ENCODE data around the gene NOL3. TPM values are rescaled to one million over a fixed set of nuclear protein-coding genes. Genes with fewer than 3 reads are reported as not detected.
A peak's percentile ranks its signal among the peaks of the same experiment; 100 is the strongest.

The NOL3 gene
- polyA plus RNA-seq, 3 donors = 2.7 to 17.0 (median 3.8) TPM

DNA sequence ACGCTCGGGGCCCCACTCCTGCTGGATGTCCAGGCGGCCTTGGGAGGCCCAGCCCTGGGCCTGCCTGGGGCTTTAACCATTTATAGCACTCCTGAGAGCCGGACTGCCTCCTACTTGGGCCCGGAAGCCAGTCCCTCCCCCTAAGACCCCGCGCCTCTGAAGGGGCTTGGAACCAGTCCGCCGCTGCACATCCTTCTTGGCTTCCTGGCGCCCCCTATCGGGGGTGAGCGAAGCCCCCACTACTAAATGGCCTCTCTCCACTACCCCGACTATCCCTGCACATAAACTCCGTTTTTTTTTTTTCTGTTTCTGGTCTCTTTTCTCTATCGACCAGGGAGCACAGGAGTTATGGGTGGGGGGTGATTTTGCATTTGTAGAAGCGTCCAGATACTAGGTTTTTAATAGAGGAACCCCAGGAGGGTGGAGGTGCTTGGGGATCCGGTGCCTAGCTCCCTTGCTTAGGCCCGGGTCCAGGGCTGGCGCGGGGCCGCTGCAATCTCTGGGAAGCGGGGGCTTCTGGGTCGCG, 633 bp upstream of the NOL3 start:
- Mint-ChIP-seq H3K4me3 (peak overlapping the region; percentile 81 to 94), H3K9me3 (peaks cover 0 to 14% (median 8%) of the 10 kb centered on the region in 7 donors), H3K4me1 (peaks cover 54% of the 10 kb centered on the region), H3K27me3 (ENCODE audit: low read depth in 3 of 3) (peaks cover 59 to 90% (median 74%) of the 10 kb centered on the region in 3 donors), H3K36me3 (peaks cover 18% of the 10 kb centered on the region in 2 donors), H3K27ac (peak overlapping the region; percentile 43 to 87 (median 82))
- Histone ChIP-seq H4K20me1 (ENCODE audit: insufficient read depth, low read length) (peaks cover 19% of the 10 kb centered on the region), H3K27ac (ENCODE audit: low read depth in 1 of 2, low read length in 2 of 2) (peak overlapping the region in 1 of 2 donors; percentile 72), H3K36me3 (replicated peaks in 1 of 2; ENCODE audit: control insufficient read depth in 1 of 2, insufficient read depth in 2 of 2, low read length in 2 of 2) (no peaks in the 10 kb centered on the region), H3K79me2 (ENCODE audit: insufficient read depth, low read length) (no peaks in the 10 kb centered on the region), H2AFZ (ENCODE audit: insufficient read depth, low read depth, low read length, poor library complexity, severe bottlenecking) (peak overlapping the region; percentile 61), H3K4me2 (replicated peaks; ENCODE audit: extremely low read depth, low read length, poor library complexity, severe bottlenecking) (peak overlapping the region; percentile 83), H3K9me3 (replicated peaks in 1 of 2; ENCODE audit: control insufficient read depth in 1 of 2, insufficient read depth in 1 of 2, low read length in 2 of 2) (peaks cover 0 to 17% of the 10 kb centered on the region in 2 donors), H3K9ac (ENCODE audit: insufficient read depth, low read length, poor library complexity, severe bottlenecking) (peak overlapping the region; percentile 1), H3K4me3 (replicated peaks in 1 of 3; ENCODE audit: low read depth in 2 of 3, low read length in 3 of 3) (peak overlapping the region; percentile 28 to 68 (median 53)), H3K4me1 (ENCODE audit: control insufficient read depth in 1 of 2, insufficient read depth in 2 of 2, low read length in 2 of 2) (peaks cover 64 to 66% of the 10 kb centered on the region in 2 donors), H3K27me3 (ENCODE audit: control insufficient read depth in 2 of 2, insufficient read depth in 2 of 2, low read length in 2 of 2) (peaks cover 26 to 63% of the 10 kb centered on the region in 2 donors)
- TF ChIP-seq, protein P1, sequence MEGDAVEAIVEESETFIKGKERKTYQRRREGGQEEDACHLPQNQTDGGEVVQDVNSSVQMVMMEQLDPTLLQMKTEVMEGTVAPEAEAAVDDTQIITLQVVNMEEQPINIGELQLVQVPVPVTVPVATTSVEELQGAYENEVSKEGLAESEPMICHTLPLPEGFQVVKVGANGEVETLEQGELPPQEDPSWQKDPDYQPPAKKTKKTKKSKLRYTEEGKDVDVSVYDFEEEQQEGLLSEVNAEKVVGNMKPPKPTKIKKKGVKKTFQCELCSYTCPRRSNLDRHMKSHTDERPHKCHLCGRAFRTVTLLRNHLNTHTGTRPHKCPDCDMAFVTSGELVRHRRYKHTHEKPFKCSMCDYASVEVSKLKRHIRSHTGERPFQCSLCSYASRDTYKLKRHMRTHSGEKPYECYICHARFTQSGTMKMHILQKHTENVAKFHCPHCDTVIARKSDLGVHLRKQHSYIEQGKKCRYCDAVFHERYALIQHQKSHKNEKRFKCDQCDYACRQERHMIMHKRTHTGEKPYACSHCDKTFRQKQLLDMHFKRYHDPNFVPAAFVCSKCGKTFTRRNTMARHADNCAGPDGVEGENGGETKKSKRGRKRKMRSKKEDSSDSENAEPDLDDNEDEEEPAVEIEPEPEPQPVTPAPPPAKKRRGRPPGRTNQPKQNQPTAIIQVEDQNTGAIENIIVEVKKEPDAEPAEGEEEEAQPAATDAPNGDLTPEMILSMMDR (IDR thresholded peaks at IDR 0.05) = peak; percentile 69
- DNase-seq = no peak
- WGBS (ENCODE audit: insufficient coverage) = 5% methylated on average over 18 of the region's 24 CpGs
- intact Hi-C loops (cut with micrococcal nuclease) = no loop called here

DNA sequence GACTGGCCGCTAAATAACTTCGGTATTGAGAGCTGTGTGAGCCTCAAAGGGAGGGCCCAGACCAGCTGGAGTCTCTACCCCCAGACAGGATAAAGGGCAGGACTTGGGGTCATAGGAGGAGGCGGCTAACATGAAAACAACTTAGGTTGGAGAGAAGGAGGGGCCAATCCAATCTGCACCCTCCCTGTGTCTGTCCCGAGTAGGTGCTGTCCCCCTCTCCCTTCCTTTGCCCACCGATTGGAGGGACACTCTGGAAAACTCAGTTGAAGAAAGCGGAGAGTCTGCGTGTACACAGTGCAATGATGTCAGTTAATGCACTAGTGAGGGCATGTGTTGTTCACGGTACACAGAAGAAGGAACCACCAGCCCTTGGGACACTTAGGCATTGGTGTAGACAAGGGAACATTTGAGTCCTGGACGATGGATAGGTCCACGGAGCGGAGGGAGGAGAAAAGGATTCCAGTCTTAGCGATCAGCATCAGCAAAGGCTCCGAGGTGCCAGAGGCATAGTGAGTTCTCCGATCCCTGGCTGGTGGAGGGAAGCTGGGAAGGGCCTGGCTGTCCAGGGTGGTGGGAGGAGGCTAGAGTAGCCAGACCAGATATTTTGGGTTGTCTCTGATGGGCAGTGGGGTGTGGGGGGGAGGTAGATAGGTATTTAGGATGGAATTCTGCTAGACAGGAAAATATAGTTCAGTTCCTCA, 761 bp downstream of the NOL3 start:
- 71% methylated on average over 9 of the region's 14 CpGs for WGBS (ENCODE audit: insufficient coverage)
- Histone ChIP-seq H3K27me3 (ENCODE audit: control insufficient read depth in 2 of 2, insufficient read depth in 2 of 2, low read length in 2 of 2) (peaks cover 22 to 64% of the 10 kb centered on the region in 2 donors), H2AFZ (ENCODE audit: insufficient read depth, low read depth, low read length, poor library complexity, severe bottlenecking) (peak overlapping the region; percentile 61), H3K27ac (ENCODE audit: low read depth in 1 of 2, low read length in 2 of 2) (peak overlapping the region; percentile 72 to 76), H3K4me2 (replicated peaks; ENCODE audit: extremely low read depth, low read length, poor library complexity, severe bottlenecking) (peak overlapping the region; percentile 83), H3K36me3 (replicated peaks in 1 of 2; ENCODE audit: control insufficient read depth in 1 of 2, insufficient read depth in 2 of 2, low read length in 2 of 2) (no peaks in the 10 kb centered on the region), H4K20me1 (ENCODE audit: insufficient read depth, low read length) (peaks cover 19% of the 10 kb centered on the region), H3K9ac (ENCODE audit: insufficient read depth, low read length, poor library complexity, severe bottlenecking) (peak overlapping the region; percentile 55), H3K4me1 (ENCODE audit: control insufficient read depth in 1 of 2, insufficient read depth in 2 of 2, low read length in 2 of 2) (peaks cover 60 to 62% of the 10 kb centered on the region in 2 donors), H3K9me3 (replicated peaks in 1 of 2; ENCODE audit: control insufficient read depth in 1 of 2, insufficient read depth in 1 of 2, low read length in 2 of 2) (peaks cover 0 to 6% of the 10 kb centered on the region in 2 donors), H3K4me3 (replicated peaks in 1 of 3; ENCODE audit: low read depth in 2 of 3, low read length in 3 of 3) (peak overlapping the region; percentile 28 to 68 (median 53)), H3K79me2 (ENCODE audit: insufficient read depth, low read length) (no peaks in the 10 kb centered on the region)
- intact Hi-C loops (cut with micrococcal nuclease) = no loop called here
- Mint-ChIP-seq H3K27ac (peak overlapping the region; percentile 69 to 92 (median 80)), H3K9me3 (peaks cover 0 to 18% (median 5%) of the 10 kb centered on the region in 7 donors), H3K4me1 (peaks cover 52% of the 10 kb centered on the region), H3K36me3 (peaks cover 25 to 26% of the 10 kb centered on the region in 2 donors), H3K4me3 (peak overlapping the region; percentile 70 to 94), H3K27me3 (ENCODE audit: low read depth in 3 of 3) (peaks cover 62 to 90% (median 75%) of the 10 kb centered on the region in 3 donors)
- TF ChIP-seq, protein P1 (IDR thresholded peaks at IDR 0.05) = no peak
- DNase-seq = peak in 1 of 3 donors; percentile 33

Data from CD14-positive monocyte (primary cell).